BLaER1 treated with 17β-estradiol and CSF1 and Interleukin-3, amounts not matched to agents 10 nM and 100 nM (cell line): Measurements from ENCODE around the gene SPACA7.
"Not testable (repeated sequence)": the region's sequence is repeated elsewhere in the genome, so short reads cannot be mapped to it uniquely, and the experiment has no call there.

Experiments used
- H3K27ac ChIP-seq, 11 experiments: shearing (Covaris generic); formaldehyde crosslinking; 2 replicates each; pipeline ENCODE4 v1.8.1; 2022
- H3K27me3 ChIP-seq, 11 experiments: shearing (Covaris generic); formaldehyde crosslinking; 2 replicates each; pipeline ENCODE4 v1.8.1; 2022
- H3K36me3 ChIP-seq, 11 experiments: shearing (Covaris generic); formaldehyde crosslinking; 2 replicates each; pipeline ENCODE4 v1.8.1; 2022
- H3K4me1 ChIP-seq, 10 experiments: shearing (Covaris generic); formaldehyde crosslinking; 2 replicates each; pipeline ENCODE4 v1.8.1; 2022
- H3K4me2 ChIP-seq, 11 experiments: shearing (Covaris generic); formaldehyde crosslinking; 2 replicates each; pipeline ENCODE4 v1.8.1; 2022
- H3K4me3 ChIP-seq, 10 experiments: shearing (Covaris generic); formaldehyde crosslinking; 2 replicates each; pipeline ENCODE4 v1.8.1; 2022
- H3K9ac ChIP-seq, 11 experiments: shearing (Covaris generic); formaldehyde crosslinking; 2 replicates each; pipeline ENCODE4 v1.8.1; 2022
- H3K9me3 ChIP-seq, 11 experiments: shearing (Covaris generic); formaldehyde crosslinking; replicated peaks in 1 of 11; 2 replicates each; pipeline ENCODE4 v1.8.1; 2022
- H4K20me1 ChIP-seq, 11 experiments: shearing (Covaris generic); formaldehyde crosslinking; 2 replicates each; pipeline ENCODE4 v1.8.1; 2022
- Cebpa-rat ChIP-seq, 11 experiments: shearing (Covaris generic); IDR thresholded peaks; 2 replicates each; pipeline ENCODE4 v1.8.1; 2022

The SPACA7 gene

DNA sequence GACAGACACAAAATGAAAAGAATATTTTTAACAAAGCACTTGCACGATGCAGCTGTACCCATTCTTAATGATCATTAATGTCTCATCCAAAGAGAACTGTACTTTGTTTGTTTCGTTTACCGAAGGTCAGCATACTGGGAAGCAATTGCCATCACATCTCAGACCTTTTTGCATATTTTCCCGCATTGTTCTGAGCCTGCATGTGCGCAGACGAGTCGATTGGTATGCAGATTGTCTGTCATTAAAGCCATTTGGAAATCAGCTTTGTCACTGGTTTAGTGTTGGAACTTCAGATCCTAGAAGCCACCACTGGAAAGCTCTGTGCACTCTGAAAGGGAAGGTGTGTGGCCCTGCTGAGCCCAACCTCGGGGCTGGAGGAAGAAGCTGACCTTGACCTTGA is 15.6 kb downstream of the SPACA7 start:
- H4K20me1 ChIP-seq: no peaks in the 10 kb centered on the region
- no peak overlapping the region for H3K9ac ChIP-seq
- no peaks in the 10 kb centered on the region for H3K27me3 ChIP-seq
- H3K27ac ChIP-seq: no peak overlapping the region
- H3K9me3 ChIP-seq: no peaks in the 10 kb centered on the region
- H3K4me3 ChIP-seq: no peak overlapping the region
- no peaks in the 10 kb centered on the region for H3K4me1 ChIP-seq
- no peak overlapping the region for H3K4me2 ChIP-seq
- no peaks in the 10 kb centered on the region for H3K36me3 ChIP-seq
- TF ChIP-seq Cebpa-rat (IDR thresholded peaks at IDR 0.05): no peak

DNA sequence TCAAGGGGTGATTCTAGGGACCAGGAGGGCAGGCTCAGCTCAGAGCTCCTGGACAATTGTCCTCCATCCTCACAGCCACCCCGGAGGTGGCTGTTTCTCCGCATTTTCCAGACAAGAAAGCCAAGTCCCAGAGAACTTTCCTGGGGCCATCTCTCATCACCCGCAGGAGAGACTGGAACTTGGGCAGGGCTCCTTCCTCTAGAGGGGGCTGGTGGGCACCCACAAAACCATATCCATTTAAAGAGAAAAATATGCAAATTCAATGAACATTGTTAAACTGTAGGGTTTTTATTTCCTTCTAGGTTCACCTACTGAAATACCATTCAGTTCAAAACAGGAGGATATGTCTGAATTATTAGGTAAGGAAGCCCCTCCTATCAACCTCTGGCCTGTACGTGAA is 16.6 kb downstream of the SPACA7 start:
- no peaks in the 10 kb centered on the region for H3K4me1 ChIP-seq
- H3K4me3 ChIP-seq: no peak overlapping the region
- H3K9me3 ChIP-seq: no peaks in the 10 kb centered on the region
- H4K20me1 ChIP-seq: no peaks in the 10 kb centered on the region
- H3K27me3 ChIP-seq: no peaks in the 10 kb centered on the region
- H3K4me2 ChIP-seq: no peak overlapping the region
- H3K9ac ChIP-seq: no peak overlapping the region
- TF ChIP-seq Cebpa-rat (IDR thresholded peaks at IDR 0.05): no peak
- no peak overlapping the region for H3K27ac ChIP-seq
- H3K36me3 ChIP-seq: no peaks in the 10 kb centered on the region

DNA sequence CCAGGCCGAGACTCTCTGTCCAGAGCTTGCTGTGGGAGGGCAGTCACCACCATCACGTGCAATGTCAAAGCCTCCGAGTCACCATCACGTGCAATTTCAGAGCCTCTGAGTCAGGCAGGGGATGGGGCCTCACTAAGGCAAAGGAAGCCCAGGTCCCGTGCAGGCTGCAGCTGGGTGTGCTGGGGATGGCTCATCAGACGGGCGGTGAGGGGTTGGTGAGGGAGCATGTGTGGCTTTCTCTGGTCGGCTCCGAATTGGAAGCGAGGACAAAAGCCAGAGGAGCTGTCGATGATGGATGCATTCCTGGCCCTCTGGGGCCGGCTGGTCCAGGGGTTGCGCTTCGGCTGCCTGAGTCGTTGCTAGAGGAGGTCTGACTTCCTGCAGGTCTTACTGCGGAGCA is 18.9 kb downstream of the SPACA7 start:
- not testable (repeated sequence) for H3K27me3 ChIP-seq, H3K27ac ChIP-seq, H3K36me3 ChIP-seq, H3K9ac ChIP-seq, H3K4me2 ChIP-seq, H3K4me1 ChIP-seq, H3K4me3 ChIP-seq, H4K20me1 ChIP-seq
- peaks cover 0 to 11% (median 0%) of the 10 kb centered on the region in 11 experiments; a peak in 6 of 22 replicates for H3K9me3 ChIP-seq

DNA sequence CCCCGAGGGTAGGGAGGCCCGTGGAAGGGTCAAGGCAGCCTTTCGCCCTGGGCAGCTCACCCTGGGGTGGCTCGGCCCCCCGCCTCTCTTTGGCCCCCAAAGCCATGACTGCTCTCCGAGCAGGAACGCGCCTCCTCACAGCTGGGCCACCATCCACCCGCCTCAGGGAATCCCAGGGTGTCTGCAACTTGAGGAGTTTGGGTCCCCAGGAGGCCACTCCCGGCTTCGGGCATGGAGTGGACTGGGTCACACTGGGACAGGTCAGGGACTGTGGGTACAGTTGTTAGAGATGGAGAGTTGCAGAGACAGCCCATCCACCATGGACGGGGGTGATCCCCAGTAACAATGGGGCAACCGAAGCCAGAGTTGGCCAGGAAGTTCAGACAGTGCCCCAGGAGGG is 19.8 kb downstream of the SPACA7 start:
- H3K4me2 ChIP-seq, H3K4me3 ChIP-seq, H3K9ac ChIP-seq, H4K20me1 ChIP-seq, H3K27me3 ChIP-seq, H3K4me1 ChIP-seq, H3K36me3 ChIP-seq, H3K27ac ChIP-seq: not testable (repeated sequence)
- H3K9me3 ChIP-seq: peaks cover 0 to 13% (median 0%) of the 10 kb centered on the region in 11 experiments; a peak in 6 of 22 replicates

DNA sequence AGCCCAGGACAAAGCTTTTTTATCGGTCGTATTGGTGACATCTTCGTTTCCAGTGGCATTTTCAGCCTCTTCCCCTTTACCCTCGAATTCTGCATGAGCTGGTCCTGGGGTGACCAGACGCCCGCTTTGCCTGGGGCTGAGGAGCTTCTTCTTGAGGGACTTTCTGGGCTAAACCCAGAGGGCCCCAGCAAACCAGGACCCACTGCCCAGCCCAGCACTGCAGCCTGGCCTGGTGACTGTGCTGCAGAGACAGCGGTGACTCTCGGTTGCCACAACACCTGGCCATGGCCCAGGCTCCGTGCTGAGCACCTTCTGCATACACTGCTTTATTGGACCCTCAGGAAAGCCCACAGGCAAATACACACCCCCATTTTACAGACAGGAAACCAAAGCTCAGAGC is 21.0 kb downstream of the SPACA7 start:
- Histone ChIP-seq H3K9ac (no peak overlapping the region), H3K4me2 (no peak overlapping the region), H3K27me3 (no peaks in the 10 kb centered on the region), H3K4me1 (no peaks in the 10 kb centered on the region), H3K9me3 (peaks cover 0 to 13% (median 0%) of the 10 kb centered on the region in 11 experiments; a peak in 6 of 22 replicates), H3K27ac (no peak overlapping the region), H3K4me3 (no peak overlapping the region), H3K36me3 (no peaks in the 10 kb centered on the region), H4K20me1 (no peaks in the 10 kb centered on the region)
- TF ChIP-seq Cebpa-rat (IDR thresholded peaks at IDR 0.05): no peak

DNA sequence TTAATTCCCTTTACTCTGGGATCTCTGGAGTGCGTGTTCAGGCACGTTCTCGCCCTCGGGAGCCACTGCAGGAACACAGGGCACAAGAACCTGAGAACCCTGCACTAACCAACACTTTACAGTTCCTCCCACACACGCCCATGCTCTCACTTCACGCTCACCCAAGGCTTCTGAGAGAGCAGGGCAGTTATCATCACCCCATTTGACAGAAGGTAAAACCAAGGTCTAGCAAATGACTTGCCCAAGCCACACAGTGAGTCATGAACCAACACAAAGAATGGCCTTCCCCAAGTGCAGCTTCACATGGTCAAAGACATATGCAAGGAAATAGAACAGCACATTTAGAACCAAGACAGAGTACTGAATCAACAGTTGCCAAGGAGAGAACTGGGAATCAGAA is 22.2 kb downstream of the SPACA7 start:
- H3K36me3 ChIP-seq, H3K4me2 ChIP-seq, H3K27ac ChIP-seq, H4K20me1 ChIP-seq, H3K4me3 ChIP-seq, H3K27me3 ChIP-seq, H3K4me1 ChIP-seq, H3K9ac ChIP-seq: not testable (repeated sequence)
- H3K9me3 ChIP-seq: peaks cover 0 to 13% (median 0%) of the 10 kb centered on the region in 11 experiments; a peak in 6 of 22 replicates

DNA sequence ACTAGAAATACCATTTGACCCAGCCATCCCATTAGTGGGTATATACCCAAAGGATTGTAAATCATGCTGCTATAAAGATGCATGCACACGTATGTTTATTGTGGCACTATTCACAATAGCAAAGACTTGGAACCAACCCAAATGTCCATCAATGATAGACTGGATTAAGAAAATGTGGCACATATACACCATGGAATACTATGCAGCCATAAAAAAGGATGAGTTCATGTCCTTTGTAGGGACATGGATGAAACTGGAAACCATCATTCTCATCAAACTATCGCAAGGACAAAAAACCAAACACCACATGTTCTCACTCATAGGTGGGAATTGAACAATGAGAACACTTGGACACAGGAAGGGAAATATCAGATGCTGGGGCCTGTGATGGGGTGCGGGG is 33.7 kb downstream of the SPACA7 start:
- not testable (repeated sequence) for H3K27ac ChIP-seq, H4K20me1 ChIP-seq, H3K4me1 ChIP-seq, H3K27me3 ChIP-seq, H3K4me2 ChIP-seq, H3K4me3 ChIP-seq, H3K9ac ChIP-seq, H3K36me3 ChIP-seq
- H3K9me3 ChIP-seq: peaks cover 14 to 29% (median 23%) of the 10 kb centered on the region in 11 experiments

DNA sequence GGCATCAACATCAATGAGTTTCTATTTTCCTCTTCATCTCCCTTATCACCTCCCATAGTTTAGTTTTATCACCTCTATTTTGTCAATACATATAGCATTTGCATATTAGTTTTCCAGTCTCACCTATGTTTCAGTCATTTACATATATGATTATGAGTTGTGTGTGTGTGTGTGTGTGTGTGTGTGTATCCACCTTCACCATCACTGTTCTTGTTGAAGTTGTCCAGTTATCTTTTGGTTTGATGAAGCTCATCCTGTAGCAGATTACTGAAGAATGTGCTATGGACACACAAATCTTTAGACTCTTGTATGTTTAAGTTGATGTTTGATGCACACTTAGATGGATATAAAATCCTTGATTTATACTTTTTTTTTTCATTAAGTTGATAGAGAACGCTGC is 40.5 kb downstream of the SPACA7 start:
- Histone ChIP-seq H3K36me3 (0 out of 22 replicates have a peak, but pooled peaks cover 0 to 4% (median 0%) of the 10 kb centered on the region in 11 experiments), H3K9me3 (peaks cover 78 to 92% (median 88%) of the 10 kb centered on the region in 11 experiments), H3K4me2 (no peak overlapping the region), H3K27me3 (no peaks in the 10 kb centered on the region), H4K20me1 (no peaks in the 10 kb centered on the region), H3K9ac (no peak overlapping the region), H3K4me1 (no peaks in the 10 kb centered on the region), H3K4me3 (no peak overlapping the region), H3K27ac (no peak overlapping the region)
- no peak for TF ChIP-seq Cebpa-rat (IDR thresholded peaks at IDR 0.05)

DNA sequence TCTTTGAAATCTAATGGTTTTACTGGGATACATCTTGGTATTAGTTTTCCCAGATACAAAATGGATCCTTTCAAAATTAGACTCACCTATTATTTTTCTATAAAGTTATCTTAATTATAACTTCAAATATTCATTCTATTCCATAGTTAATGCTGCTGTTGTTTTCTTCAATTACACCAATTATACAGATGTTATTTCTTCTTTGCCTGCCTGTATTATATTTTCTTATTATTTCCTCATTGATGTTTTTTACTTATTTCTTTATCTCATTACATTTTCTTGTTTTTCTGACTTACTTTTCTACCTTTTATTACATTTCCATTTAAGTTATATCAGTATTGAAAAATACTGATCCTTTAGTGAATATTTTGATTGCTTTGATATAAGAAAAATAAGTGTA is 40.9 kb downstream of the SPACA7 start:
- H3K9me3 ChIP-seq: peaks cover 83 to 95% (median 92%) of the 10 kb centered on the region in 11 experiments
- 0 out of 22 replicates have a peak, but pooled peaks cover 0 to 4% (median 0%) of the 10 kb centered on the region in 11 experiments for H3K36me3 ChIP-seq
- H3K9ac ChIP-seq: no peak overlapping the region
- H3K4me1 ChIP-seq: no peaks in the 10 kb centered on the region
- H3K27me3 ChIP-seq: no peaks in the 10 kb centered on the region
- no peak for TF ChIP-seq Cebpa-rat (IDR thresholded peaks at IDR 0.05)
- H3K4me3 ChIP-seq: no peak overlapping the region
- H4K20me1 ChIP-seq: no peaks in the 10 kb centered on the region
- no peak overlapping the region for H3K27ac ChIP-seq
- no peak overlapping the region for H3K4me2 ChIP-seq

DNA sequence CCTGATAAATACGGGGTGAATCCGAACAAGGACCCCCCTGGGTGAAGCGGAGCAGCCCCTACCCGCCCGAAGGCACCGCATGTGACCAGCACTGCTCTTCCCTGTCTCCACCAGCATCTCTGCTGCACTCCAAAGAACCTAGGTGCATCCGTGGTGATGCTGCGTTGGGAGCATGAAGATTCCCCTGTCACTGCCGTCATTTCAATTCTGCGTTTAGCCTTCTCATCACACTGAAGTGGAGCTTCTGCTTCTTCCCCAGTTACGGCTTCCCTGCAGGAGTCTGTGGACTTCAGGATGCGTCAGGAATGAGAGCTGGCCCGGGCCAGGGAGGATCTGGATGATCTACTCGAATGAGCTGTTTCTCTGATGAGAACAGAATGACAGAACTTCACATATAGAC is 47.9 kb downstream of the SPACA7 start:
- H3K4me2 ChIP-seq: no peak overlapping the region
- no peaks in the 10 kb centered on the region for H3K4me1 ChIP-seq
- no peaks in the 10 kb centered on the region for H4K20me1 ChIP-seq
- H3K4me3 ChIP-seq: no peak overlapping the region
- no peaks in the 10 kb centered on the region for H3K27me3 ChIP-seq
- H3K27ac ChIP-seq: no peak overlapping the region
- no peak for TF ChIP-seq Cebpa-rat (IDR thresholded peaks at IDR 0.05)
- no peak overlapping the region for H3K9ac ChIP-seq
- H3K9me3 ChIP-seq: peaks cover 69 to 81% (median 77%) of the 10 kb centered on the region in 11 experiments
- H3K36me3 ChIP-seq: 0 out of 22 replicates have a peak, but pooled peaks cover 0 to 4% (median 0%) of the 10 kb centered on the region in 11 experiments
